DOHH2 (cell line): ENCODE results near the gene KLK4.

Experiments
- H3F3A ChIP-seq: fragments of 200-600 bp; sonication (generic), shearing (Covaris generic); 2 replicates; pipeline ENCODE4 v1.6.0; 2016; ENCODE audit warnings: antibody characterized with exemption, mild to moderate bottlenecking; ENCODE audit not compliant: control insufficient read depth, insufficient read depth
- H3K27ac ChIP-seq: fragments of 200-600 bp; sonication (generic); 2 replicates; pipeline ENCODE4 v1.5.1; 2014; ENCODE audit warnings: low read depth, mild to moderate bottlenecking, low read length, moderate library complexity
- H3K27me3 ChIP-seq: fragments of 200-600 bp; sonication (generic); 2 replicates; pipeline ENCODE4 v1.6.1; 2014; ENCODE audit warnings: mild to moderate bottlenecking, low read length, mixed read lengths; ENCODE audit not compliant: control insufficient read depth
- H3K36me3 ChIP-seq: fragments of 200-600 bp; sonication (generic); 2 replicates; pipeline ENCODE4 v1.6.1; 2014; ENCODE audit warnings: mild to moderate bottlenecking, low read length, moderate library complexity, mixed read lengths; ENCODE audit not compliant: control insufficient read depth
- H3K4me1 ChIP-seq: fragments of 200-600 bp; sonication (generic); 2 replicates; pipeline ENCODE4 v1.6.1; 2014; ENCODE audit warnings: mild to moderate bottlenecking, low read length, mixed read lengths; ENCODE audit not compliant: control insufficient read depth
- H3K4me2 ChIP-seq: fragments of 200-600 bp; sonication (generic); 2 replicates; pipeline ENCODE4 v1.6.0; 2014; ENCODE audit warnings: mild to moderate bottlenecking, low read length, moderate library complexity
- H3K4me3 ChIP-seq: fragments of 200-600 bp; sonication (generic); 2 replicates; pipeline ENCODE4 v1.5.1; 2014; ENCODE audit warnings: mild to moderate bottlenecking, low read length, mixed read lengths
- H3K79me2 ChIP-seq: fragments of 200-600 bp; sonication (generic); 2 replicates; pipeline ENCODE4 v1.6.1; 2014; ENCODE audit warnings: mild to moderate bottlenecking, low read length, mixed read lengths; ENCODE audit not compliant: control insufficient read depth
- H3K9me2 ChIP-seq: fragments of 200-600 bp; sonication (generic); replicated peaks from 2 replicates; pipeline ENCODE4 v1.6.1; 2014; ENCODE audit warnings: mild to moderate bottlenecking, low read length, mixed read lengths; ENCODE audit not compliant: control insufficient read depth
- H3K9me3 ChIP-seq: fragments of 200-600 bp; sonication (generic); 2 replicates; pipeline ENCODE4 v1.6.1; 2014; ENCODE audit warnings: antibody characterized with exemption, low read length, mixed read lengths; ENCODE audit not compliant: control insufficient read depth, insufficient read depth
- H4K20me1 ChIP-seq: fragments of 200-600 bp; sonication (generic); 2 replicates; pipeline ENCODE4 v1.6.0; 2014; ENCODE audit warnings: low read depth, mild to moderate bottlenecking, antibody characterized with exemption, low read length, moderate library complexity; ENCODE audit not compliant: control insufficient read depth, insufficient read depth
- CTCF ChIP-seq: fragments of 200-600 bp; sonication (generic); IDR thresholded peaks from one replicate; pipeline ENCODE4 v1.5.1; 2014; ENCODE audit warnings: antibody characterized with exemption, mild to moderate bottlenecking, low read depth, low read length; ENCODE audit not compliant: poor library complexity, severe bottlenecking
- EZH2phosphoT487 ChIP-seq: fragments of 200-600 bp; sonication (generic); IDR thresholded peaks from 2 replicates; pipeline ENCODE4 v1.6.1; 2017; ENCODE audit warnings: borderline replicate concordance, mild to moderate bottlenecking, antibody characterized with exemption, low read length, moderate library complexity, mixed read lengths

Gene KLK4

GRCh38 chr19:50861010-50861409, 50.2 kb downstream of the KLK4 start:
- H3K27ac ChIP-seq = no peak overlapping the region
- H3K79me2 ChIP-seq = no peaks in the 10 kb centered on the region
- TF ChIP-seq CTCF = no peak
- no peak for TF ChIP-seq EZH2phosphoT487
- H3K4me1 ChIP-seq = no peaks in the 10 kb centered on the region
- H3K4me2 ChIP-seq = no peak overlapping the region
- peaks cover 13% of the 10 kb centered on the region for H3K27me3 ChIP-seq
- no peaks in the 10 kb centered on the region for H3K9me2 ChIP-seq
- no peaks in the 10 kb centered on the region for H3K9me3 ChIP-seq
- H3K4me3 ChIP-seq = no peak overlapping the region
- H3K36me3 ChIP-seq = no peaks in the 10 kb centered on the region
- no peaks in the 10 kb centered on the region for H4K20me1 ChIP-seq
- H3F3A ChIP-seq = no peaks in the 10 kb centered on the region

GRCh38 chr19:50859849-50860248, 51.3 kb downstream of the KLK4 start:
- H3K9me2 ChIP-seq = no peaks in the 10 kb centered on the region
- H3K79me2 ChIP-seq = no peaks in the 10 kb centered on the region
- no peak for TF ChIP-seq CTCF
- no peak for TF ChIP-seq EZH2phosphoT487
- H3K4me3 ChIP-seq = no peak overlapping the region
- H3K4me1 ChIP-seq = no peaks in the 10 kb centered on the region
- no peak overlapping the region for H3K27ac ChIP-seq
- H3F3A ChIP-seq = no peaks in the 10 kb centered on the region
- H4K20me1 ChIP-seq = no peaks in the 10 kb centered on the region
- H3K36me3 ChIP-seq = no peaks in the 10 kb centered on the region
- H3K4me2 ChIP-seq = no peak overlapping the region
- H3K9me3 ChIP-seq = no peaks in the 10 kb centered on the region
- peaks cover 15% of the 10 kb centered on the region for H3K27me3 ChIP-seq

- Histone ChIP-seq H3K4me3 (no peak overlapping the region), H3K9me3 (no peaks in the 10 kb centered on the region), H3K4me1 (no peaks in the 10 kb centered on the region), H3K4me2 (no peak overlapping the region), H3K27me3 (peaks cover 15% of the 10 kb centered on the region), H3K9me2 (no peaks in the 10 kb centered on the region), H3K27ac (no peak overlapping the region), H3K36me3 (no peaks in the 10 kb centered on the region), H3F3A (no peaks in the 10 kb centered on the region), H3K79me2 (no peaks in the 10 kb centered on the region), H4K20me1 (no peaks in the 10 kb centered on the region)
- TF ChIP-seq CTCF (no peak), EZH2phosphoT487 (no peak)
Observed at GRCh38 chr19:50858886-50859285, 52.3 kb downstream of the KLK4 start.

GRCh38 chr19:50857366-50857765, 53.8 kb downstream of the KLK4 start:
- Histone ChIP-seq H3K79me2 (no peaks in the 10 kb centered on the region), H3K4me1 (no peaks in the 10 kb centered on the region), H3K27ac (no peak overlapping the region), H4K20me1 (no peaks in the 10 kb centered on the region), H3K4me3 (no peak overlapping the region), H3K36me3 (no peaks in the 10 kb centered on the region), H3K9me3 (no peaks in the 10 kb centered on the region), H3K9me2 (no peaks in the 10 kb centered on the region), H3F3A (no peaks in the 10 kb centered on the region), H3K4me2 (no peak overlapping the region), H3K27me3 (peaks cover 15% of the 10 kb centered on the region)
- TF ChIP-seq EZH2phosphoT487 (no peak), CTCF (no peak)
